ENCODE data around the gene CRYGA.
"Not testable (repeated sequence)": the region's sequence is repeated elsewhere in the genome, so short reads cannot be mapped to it uniquely, and the experiment has no call there.

The CRYGA gene

DNA sequence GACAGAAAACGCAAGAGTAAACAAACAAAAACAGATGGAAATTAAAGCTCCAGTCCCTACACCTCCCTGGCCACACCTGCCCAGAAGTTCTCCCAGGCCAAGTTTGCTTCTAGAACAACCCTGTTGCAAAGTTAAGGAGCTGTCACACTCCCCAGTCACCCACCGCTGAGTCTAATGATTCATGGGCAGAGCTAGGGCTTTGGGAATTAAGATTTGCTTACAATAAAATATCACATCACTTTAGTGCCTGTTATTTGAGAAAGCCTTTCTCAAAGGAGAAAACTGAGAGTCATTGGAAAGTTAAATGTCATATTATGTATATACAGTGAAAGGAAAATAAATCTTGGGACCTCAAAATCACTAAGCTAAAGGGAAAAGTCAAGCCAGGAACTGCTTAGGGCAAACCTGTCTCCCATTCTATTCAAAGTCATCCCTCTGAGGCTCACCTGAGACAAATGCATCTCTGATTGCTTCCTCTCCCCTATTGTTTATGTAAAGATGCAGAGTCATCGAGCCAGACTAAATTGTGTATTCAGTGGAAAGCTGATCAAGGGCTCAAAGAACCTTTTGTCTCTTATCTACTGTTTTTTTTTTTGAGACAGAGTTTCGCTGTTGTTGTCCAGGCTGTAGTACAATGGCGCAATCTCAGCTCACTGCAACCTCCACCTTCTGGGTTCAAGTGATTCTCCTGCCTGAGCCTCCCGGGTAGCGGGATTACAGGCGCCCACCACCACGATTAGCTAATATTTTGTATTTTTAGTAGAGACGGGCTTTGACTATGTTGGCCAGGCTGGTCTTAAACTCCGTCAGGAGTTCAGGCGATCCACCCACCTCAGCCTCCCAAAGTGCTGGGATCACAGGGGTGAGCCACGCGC is 20.2 kb downstream of the CRYGA start:
- H3K4me3 ChIP-seq (ENCODE audit: low read depth, low read length): no peak overlapping the region
- ChIA-PET POLR2A (no interaction called here), CTCF (interaction anchor here (1.1 to 2.0 kb wide), 2 partner anchors 21 to 33 kb away, joined by 3 to 8 read pairs; no protein-coding TSS in a partner anchor)
- TF ChIP-seq, protein P1, sequence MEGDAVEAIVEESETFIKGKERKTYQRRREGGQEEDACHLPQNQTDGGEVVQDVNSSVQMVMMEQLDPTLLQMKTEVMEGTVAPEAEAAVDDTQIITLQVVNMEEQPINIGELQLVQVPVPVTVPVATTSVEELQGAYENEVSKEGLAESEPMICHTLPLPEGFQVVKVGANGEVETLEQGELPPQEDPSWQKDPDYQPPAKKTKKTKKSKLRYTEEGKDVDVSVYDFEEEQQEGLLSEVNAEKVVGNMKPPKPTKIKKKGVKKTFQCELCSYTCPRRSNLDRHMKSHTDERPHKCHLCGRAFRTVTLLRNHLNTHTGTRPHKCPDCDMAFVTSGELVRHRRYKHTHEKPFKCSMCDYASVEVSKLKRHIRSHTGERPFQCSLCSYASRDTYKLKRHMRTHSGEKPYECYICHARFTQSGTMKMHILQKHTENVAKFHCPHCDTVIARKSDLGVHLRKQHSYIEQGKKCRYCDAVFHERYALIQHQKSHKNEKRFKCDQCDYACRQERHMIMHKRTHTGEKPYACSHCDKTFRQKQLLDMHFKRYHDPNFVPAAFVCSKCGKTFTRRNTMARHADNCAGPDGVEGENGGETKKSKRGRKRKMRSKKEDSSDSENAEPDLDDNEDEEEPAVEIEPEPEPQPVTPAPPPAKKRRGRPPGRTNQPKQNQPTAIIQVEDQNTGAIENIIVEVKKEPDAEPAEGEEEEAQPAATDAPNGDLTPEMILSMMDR (IDR thresholded peaks at IDR 0.05; ENCODE audit: insufficient read depth, low read length, missing control alignments): no peak
- no peak for DNase-seq (ENCODE audit: low read depth, low spot score)

DNA sequence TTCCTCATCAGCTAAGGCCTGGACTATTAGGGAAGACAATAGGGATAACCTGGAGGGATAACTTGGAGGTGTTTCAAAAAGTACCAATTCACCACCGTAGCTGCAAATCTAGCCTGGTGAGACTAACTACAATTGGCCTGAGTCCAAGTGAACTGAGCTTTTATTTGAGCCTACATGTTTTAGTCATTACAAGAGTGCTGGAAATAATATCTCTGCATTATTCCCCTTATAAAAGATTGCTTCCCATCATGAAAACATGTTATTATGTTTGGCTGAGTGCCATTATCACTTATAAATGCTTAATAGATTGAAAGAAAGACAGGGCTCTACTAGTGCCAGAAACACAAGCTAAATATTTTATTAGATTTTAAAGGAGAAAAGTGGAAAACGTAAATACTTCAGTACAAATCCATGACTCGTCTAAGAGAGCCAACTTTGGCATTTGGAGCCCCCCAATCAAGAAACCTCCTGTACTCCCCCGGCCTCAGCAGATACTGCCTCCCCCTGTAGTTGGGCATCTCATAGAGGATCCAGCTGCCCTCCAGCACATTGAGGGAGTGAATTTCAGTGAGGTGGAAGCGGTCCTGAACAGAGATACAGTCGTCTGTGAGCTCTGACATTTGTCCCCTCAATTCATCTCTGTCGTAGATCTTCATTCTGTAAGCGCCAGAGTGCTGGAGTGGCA is 21.0 kb downstream of the CRYGA start:
- CTCF ChIA-PET: interaction anchor here (0.9 to 2.0 kb wide), 3 partner anchors 17 to 34 kb away, joined by 3 to 8 read pairs (median 4); no protein-coding TSS in a partner anchor

DNA sequence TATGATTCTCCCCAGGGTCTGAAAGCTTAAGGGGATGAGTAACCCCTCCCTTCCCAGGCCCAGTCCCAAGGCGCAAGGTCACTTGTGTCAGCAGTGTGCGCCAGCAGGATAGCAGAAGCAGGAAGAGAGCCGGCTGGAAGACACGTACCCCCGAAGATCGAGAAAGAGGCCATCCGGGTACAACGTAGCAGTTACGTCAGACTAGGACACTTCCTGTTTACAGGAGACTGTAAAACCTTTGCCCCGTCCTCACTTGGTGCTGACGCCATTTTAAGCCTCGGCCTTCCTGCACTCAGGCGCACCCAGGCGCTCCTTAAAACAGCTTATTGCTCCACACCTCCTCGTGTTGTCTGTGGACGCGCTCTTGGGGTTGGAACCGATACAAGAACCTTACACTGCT is 23.9 kb downstream of the CRYGA start:
- H3K4me3 ChIP-seq (ENCODE audit: low read depth, low read length): no peak overlapping the region
- TF ChIP-seq, protein P1 (IDR thresholded peaks at IDR 0.05; ENCODE audit: insufficient read depth, low read length, missing control alignments): no peak
- no peak for DNase-seq (ENCODE audit: low read depth, low spot score)
- ChIA-PET CTCF (interaction anchor here (0.6 kb wide), 2 partner anchors 16 to 36 kb away, joined by 3 read pairs; no protein-coding TSS in a partner anchor), POLR2A (no interaction called here)

More for the DNA sequence above, 21.0 kb downstream of the CRYGA start:
- DNase-seq (ENCODE audit: low read depth, low spot score): no peak
- POLR2A ChIA-PET: no interaction called here
- no peak overlapping the region for H3K4me3 ChIP-seq (ENCODE audit: low read depth, low read length)
- TF ChIP-seq, protein P1 (IDR thresholded peaks at IDR 0.05; ENCODE audit: insufficient read depth, low read length, missing control alignments): no peak

DNA sequence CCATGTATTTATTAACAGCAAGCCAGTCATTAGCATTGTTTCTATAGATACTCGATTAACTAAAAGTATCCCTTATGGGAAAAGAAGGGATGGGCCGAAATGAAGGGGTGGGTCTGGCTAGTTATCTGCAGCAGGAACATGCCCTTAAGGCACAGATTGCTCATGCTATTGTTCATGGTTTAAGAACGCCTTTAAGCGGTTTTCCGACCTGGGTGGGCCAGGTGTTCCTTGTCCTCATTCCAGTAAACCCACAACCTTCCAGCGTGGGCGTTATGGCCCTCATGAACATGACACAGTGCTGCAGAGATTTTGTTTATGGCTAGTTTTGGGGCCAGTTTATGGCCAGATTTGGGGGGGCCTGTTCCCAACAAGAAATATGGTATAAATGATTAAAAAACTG is 25.1 kb downstream of the CRYGA start:
- DNase-seq (ENCODE audit: low read depth, low spot score); CTCF ChIA-PET; POLR2A ChIA-PET; H3K4me3 ChIP-seq (ENCODE audit: low read depth, low read length): not testable (repeated sequence)

DNA sequence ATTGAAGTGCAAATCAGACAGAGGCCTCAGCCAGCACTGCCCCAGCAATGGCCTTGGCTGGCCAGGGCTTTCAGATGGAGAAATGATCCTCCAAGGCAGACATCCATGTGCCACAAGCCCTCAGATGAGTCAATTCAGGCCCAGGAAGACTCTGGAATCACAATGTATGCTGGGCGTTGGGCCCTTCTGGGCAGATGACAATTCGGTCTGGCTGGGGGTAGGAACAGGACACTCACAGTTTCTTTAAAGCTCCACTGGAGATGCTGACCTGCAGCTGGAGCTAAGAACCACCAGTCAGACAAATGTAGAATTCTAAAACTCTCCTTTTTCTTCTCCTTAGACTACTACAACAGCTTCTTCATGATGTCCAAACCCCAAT is 26.7 kb downstream of the CRYGA start:
- H3K4me3 ChIP-seq (ENCODE audit: low read depth, low read length): no peak overlapping the region
- DNase-seq (ENCODE audit: low read depth, low spot score): no peak
- TF ChIP-seq, protein P1 (IDR thresholded peaks at IDR 0.05; ENCODE audit: insufficient read depth, low read length, missing control alignments): no peak
- CTCF ChIA-PET: interaction anchor here (1.9 kb wide), 1 partner anchor 38 kb away, joined by 5 read pairs; no protein-coding TSS in a partner anchor
- POLR2A ChIA-PET: no interaction called here

DNA sequence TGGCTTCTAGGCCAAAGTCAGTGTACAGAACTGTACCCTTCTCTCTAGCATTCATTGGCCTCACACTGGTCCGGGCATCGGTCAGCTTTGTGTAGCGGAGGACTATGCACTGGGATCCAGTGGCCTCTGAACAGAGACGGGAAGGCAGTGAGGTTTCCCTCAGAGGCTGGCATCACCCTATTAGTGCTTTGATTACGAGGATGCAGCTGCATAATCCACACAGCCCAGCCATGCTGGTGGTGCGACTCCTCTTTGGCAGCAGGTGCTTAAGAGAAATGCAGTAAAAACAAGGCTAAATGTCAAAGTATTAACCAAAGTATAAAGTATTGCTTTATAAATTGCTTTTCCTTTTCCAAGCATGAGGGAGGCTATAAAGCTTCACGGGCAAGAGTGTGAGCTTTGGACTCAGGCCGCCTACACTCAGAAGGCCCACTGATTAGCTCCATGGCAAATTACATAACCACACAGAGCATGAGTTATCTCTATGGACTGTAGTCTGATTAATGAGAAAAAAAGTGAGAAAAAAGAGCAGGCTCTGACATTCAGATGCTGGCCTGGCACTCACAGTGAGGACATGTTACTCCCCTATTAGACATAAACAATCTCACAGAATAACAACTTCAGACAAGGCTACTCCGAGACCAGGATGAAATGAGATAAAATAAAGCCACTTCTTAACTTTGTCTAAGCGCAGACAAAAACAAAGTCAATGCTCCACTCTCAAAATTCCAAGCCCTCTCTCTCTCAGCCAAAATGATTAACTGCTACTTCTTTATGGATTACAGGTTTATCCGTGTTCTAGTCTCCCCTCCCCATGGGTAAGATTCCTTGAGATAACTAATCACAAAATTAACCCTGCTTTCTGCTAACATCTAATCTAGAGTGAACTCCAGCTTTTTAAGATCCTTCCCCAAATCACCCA is 27.3 kb downstream of the CRYGA start:
- no peak for DNase-seq (ENCODE audit: low read depth, low spot score)
- no peak overlapping the region for H3K4me3 ChIP-seq (ENCODE audit: low read depth, low read length)
- ChIA-PET POLR2A (no interaction called here), CTCF (interaction anchor here (1.9 kb wide), 1 partner anchor 39 kb away, joined by 5 read pairs; no protein-coding TSS in a partner anchor)
- TF ChIP-seq, protein P1 (IDR thresholded peaks at IDR 0.05; ENCODE audit: insufficient read depth, low read length, missing control alignments): no peak
